ENCODE data around the gene VCL. TPM values are rescaled to one million over a fixed set of nuclear protein-coding genes. Genes with fewer than 3 reads are reported as not detected.

VCL gene
- total and polyA plus RNA-seq, 4 experiments from 2014 or later, result 29.6 to 60.3 (median 38.9) TPM

DNA sequence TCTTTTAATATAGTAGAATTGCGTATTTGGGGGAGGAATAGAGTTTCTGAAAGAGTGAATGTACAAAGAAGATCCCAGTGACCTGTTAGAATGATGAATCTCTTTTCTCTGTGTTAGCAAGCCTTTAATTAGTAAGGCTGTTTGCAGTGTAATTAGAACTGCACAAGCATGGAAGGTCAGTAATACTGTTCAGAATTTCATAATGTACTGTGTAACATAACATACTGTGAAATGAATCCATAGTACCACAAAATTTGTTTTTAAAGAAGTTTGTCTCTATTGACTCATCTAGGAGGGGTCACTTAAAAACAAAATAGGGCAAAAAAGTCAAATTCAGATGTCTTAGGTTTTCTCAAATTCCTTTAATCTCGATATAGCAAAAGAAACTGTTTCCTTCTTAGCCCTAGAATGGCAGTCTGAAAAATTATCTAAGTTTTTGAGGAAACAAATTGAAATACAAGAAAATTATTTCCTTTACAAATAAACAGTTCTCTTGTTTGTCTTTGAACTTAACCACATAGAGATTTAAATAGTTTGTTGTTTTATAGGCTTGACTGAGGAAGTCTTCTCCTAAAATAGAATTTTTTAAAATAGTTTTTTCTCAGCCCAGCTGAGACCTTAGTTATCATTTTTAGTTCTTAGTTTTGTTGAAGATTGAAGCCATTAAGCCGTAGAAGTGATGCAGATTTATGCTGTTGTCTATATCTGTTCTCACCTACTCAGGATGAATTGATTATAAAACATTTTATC lies 165.6 kb downstream of the VCL start:
- ChIA-PET POLR2A (ENCODE audit: partially characterized antibody) (no interaction called here), CTCF (ENCODE audit: partially characterized antibody) (no interaction called here)
- Mint-ChIP-seq H3K27me3 (no peaks in the 10 kb centered on the region), H3K9me3 (no peaks in the 10 kb centered on the region), H3K4me3 (no peak overlapping the region), H3K27ac (peak overlapping the region in 1 of 7 donors; percentile 66), H3K36me3 (peaks cover 0 to 4% of the 10 kb centered on the region in 2 donors), H3K4me1 (peaks cover 0 to 5% (median 2%) of the 10 kb centered on the region in 4 donors)
- H3K27me3 ChIP-seq (ENCODE audit: insufficient read depth, low read length), result no peaks in the 10 kb centered on the region
- intact Hi-C loops (cut with micrococcal nuclease), result no loop called here
- H3K4me1 ChIP-seq (ENCODE audit: insufficient read depth, low read length), result no peaks in the 10 kb centered on the region
- no peak for DNase-seq
- no peaks in the 10 kb centered on the region for H3K9me3 ChIP-seq (ENCODE audit: control insufficient read depth in 1 of 2, low read length in 2 of 2)
- no peak overlapping the region for H3K4me3 ChIP-seq (ENCODE audit: low read length in 2 of 2)
- H3K27ac ChIP-seq (ENCODE audit: low read depth, low read length), result no peak overlapping the region
- no peaks in the 10 kb centered on the region for H3K36me3 ChIP-seq (ENCODE audit: insufficient read depth, low read length)

DNA sequence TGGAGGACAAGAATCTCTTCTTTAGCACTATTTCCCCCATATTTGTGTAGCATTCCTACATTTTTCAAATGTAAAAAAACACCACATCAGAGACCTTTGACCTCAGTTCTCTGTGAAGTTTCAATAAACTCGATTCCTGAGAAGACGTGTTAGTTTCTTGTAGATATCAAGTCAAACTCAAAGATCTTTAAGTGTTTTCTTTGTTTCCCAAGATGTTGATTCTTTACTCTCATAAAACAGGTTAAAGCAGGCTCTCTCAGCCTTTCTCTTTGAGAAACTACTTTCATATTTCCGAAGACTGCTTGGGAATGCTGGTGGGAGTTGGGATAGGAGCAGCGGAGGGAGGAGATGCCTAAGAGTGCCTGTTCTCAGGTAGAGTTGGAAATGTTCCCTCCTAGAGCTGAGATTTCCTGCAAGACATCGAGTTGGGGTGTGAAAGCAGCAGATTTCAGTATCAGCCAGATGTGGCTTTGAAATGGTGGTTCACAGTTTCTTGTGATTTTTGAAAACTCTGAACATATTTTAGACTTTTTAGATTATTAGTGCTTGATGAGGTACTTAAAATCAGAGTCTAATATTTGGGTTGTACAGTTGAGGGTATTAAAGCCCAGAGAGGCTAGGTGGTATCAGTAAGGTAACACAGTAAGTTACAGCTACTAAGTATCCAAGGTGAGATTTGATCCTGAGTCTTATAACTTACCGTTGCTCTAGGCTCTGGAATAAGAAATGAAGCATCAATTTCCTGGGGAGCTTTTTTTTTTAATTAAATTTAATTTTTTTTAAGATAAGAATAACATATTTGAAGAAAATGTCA lies 167.0 kb downstream of the VCL start:
- no peaks in the 10 kb centered on the region for H3K27me3 Mint-ChIP-seq
- no peak overlapping the region for H3K27ac ChIP-seq (ENCODE audit: low read depth, low read length)
- H3K36me3 ChIP-seq (ENCODE audit: insufficient read depth, low read length), result no peaks in the 10 kb centered on the region
- H3K36me3 Mint-ChIP-seq, result peaks cover 0 to 4% of the 10 kb centered on the region in 2 donors
- H3K4me1 ChIP-seq (ENCODE audit: insufficient read depth, low read length), result no peaks in the 10 kb centered on the region
- DNase-seq, result no peak
- no peaks in the 10 kb centered on the region for H3K27me3 ChIP-seq (ENCODE audit: insufficient read depth, low read length)
- ChIA-PET CTCF (ENCODE audit: partially characterized antibody) (no interaction called here), POLR2A (ENCODE audit: partially characterized antibody) (interaction anchor here (0.7 to 1.3 kb wide), 2 partner anchors 11 to 23 kb away, joined by 3 to 5 read pairs; no protein-coding TSS in a partner anchor)
- peaks cover 0 to 5% (median 2%) of the 10 kb centered on the region in 4 donors for H3K4me1 Mint-ChIP-seq
- H3K4me3 Mint-ChIP-seq, result no peak overlapping the region
- intact Hi-C loops (cut with micrococcal nuclease), result no loop called here
- no peaks in the 10 kb centered on the region for H3K9me3 Mint-ChIP-seq
- no peaks in the 10 kb centered on the region for H3K9me3 ChIP-seq (ENCODE audit: control insufficient read depth in 1 of 2, low read length in 2 of 2)
- no peak overlapping the region for H3K4me3 ChIP-seq (ENCODE audit: low read length in 2 of 2)
- H3K27ac Mint-ChIP-seq, result peak overlapping the region in 1 of 7 donors; percentile 45

DNA sequence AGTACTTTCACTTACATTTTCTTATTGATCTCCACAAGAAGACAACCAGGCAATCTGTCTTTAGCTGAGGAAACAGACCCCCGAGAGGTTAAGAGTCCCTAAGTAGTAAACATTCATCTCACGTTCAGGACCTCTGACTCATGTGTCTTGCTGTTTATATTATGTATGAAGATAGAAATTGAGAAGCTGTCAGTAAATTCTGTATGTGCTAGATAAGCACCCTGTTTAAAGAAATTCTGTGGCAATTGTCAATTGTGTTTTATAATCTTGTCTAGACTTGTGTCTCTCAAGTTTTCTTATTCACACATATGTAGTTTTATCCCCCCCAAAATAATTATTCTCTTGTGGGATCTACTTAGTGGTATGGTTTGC lies 167.6 kb downstream of the VCL start:
- Histone ChIP-seq H3K4me3 (ENCODE audit: low read length in 2 of 2) (no peak overlapping the region), H3K4me1 (ENCODE audit: insufficient read depth, low read length) (no peaks in the 10 kb centered on the region)

DNA sequence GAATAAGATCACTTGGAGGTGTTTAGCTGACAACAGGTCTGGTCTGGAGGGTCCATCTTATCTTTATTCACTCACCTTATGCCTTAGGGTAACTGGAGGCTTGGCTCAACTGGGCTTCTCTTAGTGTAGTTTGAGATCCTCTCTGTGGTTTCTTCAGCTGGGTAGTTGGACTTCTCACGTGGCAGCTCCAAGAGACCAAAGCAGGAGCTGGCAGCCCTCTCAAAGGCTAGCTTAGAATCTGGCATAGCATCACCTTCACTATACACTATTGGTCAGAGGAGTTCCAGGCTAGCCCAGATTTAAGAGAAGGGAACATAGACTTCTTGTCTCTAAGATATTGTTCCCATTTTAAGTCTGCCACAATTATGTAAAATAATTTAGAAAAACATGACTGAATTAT lies 169.5 kb downstream of the VCL start:
- Histone ChIP-seq H3K4me1 (ENCODE audit: insufficient read depth, low read length) (no peaks in the 10 kb centered on the region), H3K36me3 (ENCODE audit: insufficient read depth, low read length) (no peaks in the 10 kb centered on the region), H3K4me3 (ENCODE audit: low read length in 2 of 2) (no peak overlapping the region), H3K27ac (ENCODE audit: low read depth, low read length) (no peak overlapping the region), H3K27me3 (ENCODE audit: insufficient read depth, low read length) (no peaks in the 10 kb centered on the region), H3K9me3 (ENCODE audit: control insufficient read depth in 1 of 2, low read length in 2 of 2) (no peaks in the 10 kb centered on the region)
- peaks cover 0 to under 1% of the 10 kb centered on the region in 2 donors for H3K36me3 Mint-ChIP-seq
- H3K27me3 Mint-ChIP-seq, result no peaks in the 10 kb centered on the region
- no peak overlapping the region for H3K27ac Mint-ChIP-seq
- POLR2A ChIA-PET (ENCODE audit: partially characterized antibody), result interaction anchor here (1.1 to 1.2 kb wide), 2 partner anchors 9 to 10 kb away, joined by 3 read pairs; no protein-coding TSS in a partner anchor
- CTCF ChIA-PET (ENCODE audit: partially characterized antibody), result interaction anchor here (0.8 to 1.3 kb wide), 3 partner anchors 9 to 11 kb away, joined by 4 read pairs; no protein-coding TSS in a partner anchor
- no peak for DNase-seq
- no peaks in the 10 kb centered on the region for H3K9me3 Mint-ChIP-seq
- no peak overlapping the region for H3K4me3 Mint-ChIP-seq
- peaks cover 0 to 5% (median 2%) of the 10 kb centered on the region in 4 donors for H3K4me1 Mint-ChIP-seq
- intact Hi-C loops (cut with micrococcal nuclease), result no loop called here

More for the DNA sequence above, 167.6 kb downstream of the VCL start:
- Histone ChIP-seq H3K27ac (ENCODE audit: low read depth, low read length) (no peak overlapping the region), H3K27me3 (ENCODE audit: insufficient read depth, low read length) (no peaks in the 10 kb centered on the region), H3K36me3 (ENCODE audit: insufficient read depth, low read length) (no peaks in the 10 kb centered on the region), H3K9me3 (ENCODE audit: control insufficient read depth in 1 of 2, low read length in 2 of 2) (no peaks in the 10 kb centered on the region)
- intact Hi-C loops (cut with micrococcal nuclease), result no loop called here
- no peaks in the 10 kb centered on the region for H3K27me3 Mint-ChIP-seq
- no peaks in the 10 kb centered on the region for H3K9me3 Mint-ChIP-seq
- peaks cover 0 to 4% of the 10 kb centered on the region in 2 donors for H3K36me3 Mint-ChIP-seq
- peaks cover 0 to 5% (median 2%) of the 10 kb centered on the region in 4 donors for H3K4me1 Mint-ChIP-seq
- no peak overlapping the region for H3K27ac Mint-ChIP-seq
- no peak overlapping the region for H3K4me3 Mint-ChIP-seq
- POLR2A ChIA-PET (ENCODE audit: partially characterized antibody), result interaction anchor here (0.7 to 1.3 kb wide), 2 partner anchors 10 to 24 kb away, joined by 3 to 5 read pairs; no protein-coding TSS in a partner anchor
- DNase-seq, result no peak
- CTCF ChIA-PET (ENCODE audit: partially characterized antibody), result no interaction called here

Other genes with a start within 250 kb of the VCL start
- gene CHCHD1, start 216.1 kb upstream of the VCL start, total RNA-seq, result 10 to 100 TPM; 21.8 to 24.0 TPM
- 10 to 100 TPM; 33.1 to 56.0 TPM for gene CHCHD1, start 216.1 kb upstream of the VCL start, polyA plus RNA-seq
- gene ZSWIM8, start 212.5 kb upstream of the VCL start, total RNA-seq, result 100 to 1,000 TPM in 1 of 2 experiments, 10 to 100 TPM in 1; 93.3 to 100 TPM
- 10 to 100 TPM in 1 of 2 donors, 1 to 10 TPM in 1; 4.5 to 24.6 TPM for gene ZSWIM8, start 212.5 kb upstream of the VCL start, polyA plus RNA-seq
- 10 to 100 TPM; 84.8 to 87.7 TPM for gene NDST2, start 186.5 kb upstream of the VCL start, total RNA-seq
- gene NDST2, start 186.5 kb upstream of the VCL start, polyA plus RNA-seq, result 10 to 100 TPM; 14.4 to 33.7 TPM
- 10 to 100 TPM; 64.3 to 70.4 TPM for gene CAMK2G, start 123.6 kb upstream of the VCL start, total RNA-seq
- 1 to 10 TPM; 3.8 to 7.8 TPM for gene CAMK2G, start 123.6 kb upstream of the VCL start, polyA plus RNA-seq
- under 1 TPM; 0.64 to 0.91 TPM for gene PLAU, start 87.0 kb upstream of the VCL start, total RNA-seq
- not detected for gene PLAU, start 87.0 kb upstream of the VCL start, polyA plus RNA-seq
- 10 to 100 TPM; 38.6 to 38.8 TPM for gene AP3M1, start 152.7 kb downstream of the VCL start, total RNA-seq
- gene AP3M1, start 152.7 kb downstream of the VCL start, polyA plus RNA-seq, result 10 to 100 TPM; 28.7 to 37.7 TPM
- 10 to 100 TPM; 33.7 to 38.5 TPM for gene ADK, start 153.1 kb downstream of the VCL start, total RNA-seq
- 10 to 100 TPM; 63.5 to 66.6 TPM for gene ADK, start 153.1 kb downstream of the VCL start, polyA plus RNA-seq

All from CD4-positive, alpha-beta memory T cell (primary cell).